Activated CD8-positive, alpha-beta memory T cell treated with anti-CD3 and anti-CD28 coated beads, Interleukin-2, amount 50 U/mL, for 48 hours (primary cell): ENCODE data around the gene PRICKLE4.
"Not testable (repeated sequence)": the region's sequence is repeated elsewhere in the genome, so short reads cannot be mapped to it uniquely, and the experiment has no call there.

ENCODE experiments used
- DNase-seq: peaks from one replicate; pipeline ENCODE4 v3.0.0-alpha.2; 2020

PRICKLE4 gene

DNA sequence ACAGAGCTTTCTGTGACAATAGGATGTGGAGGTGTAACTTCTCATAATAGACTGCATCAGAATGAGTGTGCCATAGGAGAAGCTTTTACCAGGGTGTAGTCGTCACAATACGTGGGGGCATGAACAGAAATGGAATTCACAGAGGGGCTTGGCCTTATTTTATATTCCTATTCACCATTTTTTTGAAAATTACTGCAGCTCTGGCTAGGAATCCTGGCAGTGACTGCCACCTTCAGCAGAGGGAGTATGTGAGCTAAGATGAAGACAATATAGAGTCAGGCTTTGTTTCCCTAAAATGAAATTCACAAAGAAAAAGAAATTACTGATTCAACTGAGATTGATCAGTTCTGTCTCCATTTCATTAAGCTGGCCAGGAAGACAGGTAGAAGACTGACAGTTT, 20.8 kb downstream of the PRICKLE4 start:
- DNase-seq, result no peak

DNA sequence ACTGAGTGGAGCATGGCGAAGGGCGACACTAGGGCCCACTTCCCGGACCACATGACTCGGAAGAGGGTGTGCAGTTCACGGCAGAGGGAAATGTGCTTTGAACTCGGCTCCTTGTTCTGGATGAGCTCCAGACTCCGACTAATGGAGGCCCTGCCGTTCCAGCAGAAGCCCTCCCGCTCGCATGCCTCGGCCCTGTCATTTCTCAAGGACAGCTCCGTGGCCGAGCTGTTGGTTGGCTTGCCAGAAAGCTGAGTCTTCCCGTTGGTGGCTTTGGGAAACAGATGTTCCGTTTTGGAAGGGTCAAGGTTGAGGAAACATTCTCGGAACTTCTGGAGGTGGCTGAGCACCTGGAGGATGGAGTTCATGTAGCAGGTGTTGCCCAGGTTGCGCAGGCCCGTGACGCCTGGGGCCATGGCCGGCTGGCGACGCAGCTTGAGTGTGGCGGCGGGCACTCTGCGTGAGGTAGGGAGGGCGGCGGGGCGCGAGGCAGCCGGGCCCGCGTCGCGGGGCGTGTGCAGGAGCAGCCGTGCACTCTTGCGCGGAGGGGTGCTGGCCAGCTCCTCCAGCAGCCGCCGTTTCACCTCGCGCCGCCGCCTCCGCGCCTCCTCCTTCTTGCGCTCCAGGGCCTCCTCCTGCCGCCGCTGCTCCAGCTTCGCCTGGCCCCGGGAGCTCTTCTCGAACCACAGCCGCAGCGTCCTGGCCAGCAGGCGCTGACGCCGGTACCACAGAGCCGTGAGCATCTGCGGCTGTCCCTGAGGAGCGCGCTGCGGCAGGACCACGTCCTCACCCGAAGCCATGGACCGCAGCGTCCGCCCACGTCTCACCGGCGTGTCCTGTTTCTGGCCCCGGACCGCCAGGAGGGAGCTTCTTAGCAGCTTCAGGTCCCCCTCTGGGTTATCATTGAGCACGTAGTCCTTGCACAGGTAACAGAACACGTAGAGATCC, 25.5 kb downstream of the PRICKLE4 start:
- no peak for DNase-seq

DNA sequence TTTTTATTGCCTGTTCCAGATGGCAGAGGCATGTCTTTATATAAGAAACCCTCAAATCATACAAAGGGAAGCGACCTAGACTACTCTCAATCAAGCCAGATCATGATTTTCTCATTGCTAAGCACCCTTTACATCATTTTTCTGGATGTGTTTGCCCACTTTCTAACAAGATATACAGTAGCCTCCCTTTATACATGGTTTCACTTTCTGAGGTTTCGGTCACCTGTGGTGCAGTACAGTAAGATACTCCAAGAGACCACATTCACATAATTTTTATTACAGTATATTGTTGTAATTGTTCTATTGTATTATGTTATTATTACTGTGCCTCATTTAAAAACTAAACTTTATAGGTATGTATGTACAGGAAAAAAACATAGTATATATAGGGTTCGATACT, 30.5 kb downstream of the PRICKLE4 start:
- no peak for DNase-seq

DNA sequence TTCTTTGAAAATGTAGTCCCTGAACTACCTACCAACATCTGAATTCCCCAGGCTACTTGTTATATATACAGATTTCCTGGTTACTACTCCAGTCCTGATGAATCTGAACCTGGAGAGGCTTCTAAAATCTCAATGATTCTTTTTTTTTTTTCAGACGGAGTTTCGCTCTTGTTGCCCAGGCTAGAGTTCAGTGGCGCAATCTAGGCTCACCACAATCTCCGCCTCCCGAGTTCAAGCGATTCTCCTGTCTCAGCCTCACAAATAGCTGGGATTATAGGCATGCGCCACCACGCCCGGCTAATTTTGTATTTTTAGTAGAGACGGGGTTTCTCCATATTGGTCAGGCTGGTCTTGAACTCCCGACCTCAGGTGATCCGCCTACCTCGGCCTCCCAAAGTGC, 31.4 kb downstream of the PRICKLE4 start:
- not testable (repeated sequence) for DNase-seq

DNA sequence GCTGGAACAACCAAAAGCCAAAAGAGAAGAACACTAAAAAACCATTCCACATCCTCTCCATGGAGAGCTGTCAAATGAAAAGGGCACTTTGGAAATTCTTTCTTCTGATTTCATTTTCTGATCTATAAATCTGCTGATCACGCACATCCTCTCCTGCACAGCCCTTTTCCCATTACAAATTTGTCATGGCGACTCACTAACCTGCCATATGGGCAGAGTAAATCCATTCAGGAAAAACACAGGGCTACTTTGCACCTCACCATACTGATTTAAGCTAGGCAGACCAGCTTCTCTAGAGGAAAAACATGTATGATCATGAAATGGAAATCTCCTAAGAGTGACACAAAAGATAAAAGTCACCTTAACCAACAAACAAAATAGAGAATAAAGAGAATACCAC, 32.9 kb downstream of the PRICKLE4 start:
- no peak for DNase-seq

DNA sequence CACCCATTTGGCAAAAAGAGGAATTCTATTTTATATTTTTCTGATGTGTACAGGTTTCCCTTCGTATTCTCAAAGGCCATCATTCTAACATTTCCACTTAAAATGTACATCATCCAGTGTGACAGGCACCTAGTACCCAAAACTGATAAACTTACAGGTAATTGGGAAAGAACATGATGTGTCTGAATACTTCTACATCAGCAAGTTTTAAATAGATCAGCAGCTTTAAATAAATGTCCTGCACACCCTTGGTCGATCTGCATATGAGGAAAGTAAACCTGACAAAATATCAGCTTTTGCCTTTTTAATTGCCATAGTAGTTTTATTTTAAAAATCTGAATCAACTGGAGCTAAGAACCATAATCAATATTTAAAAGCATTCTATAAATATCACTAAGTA, 33.4 kb downstream of the PRICKLE4 start:
- no peak for DNase-seq

DNA sequence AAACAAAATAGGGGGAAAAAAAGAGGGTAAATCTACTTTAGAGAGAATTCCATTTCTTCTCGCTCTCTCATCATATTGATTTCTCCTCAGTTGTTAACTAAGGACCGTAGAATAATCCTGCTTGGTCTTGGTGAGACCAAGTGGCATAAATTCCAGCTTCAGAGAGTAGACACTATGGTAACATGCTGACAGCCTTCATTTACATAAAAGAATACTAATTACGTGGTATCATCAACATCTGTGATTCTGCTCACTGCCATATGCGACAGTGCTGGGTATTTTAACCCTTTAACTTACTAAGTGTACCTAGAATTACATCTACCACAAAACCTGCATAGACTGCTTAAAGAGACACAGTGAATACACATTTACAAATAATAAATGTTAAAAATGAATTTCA, 34.0 kb downstream of the PRICKLE4 start:
- no peak for DNase-seq

DNA sequence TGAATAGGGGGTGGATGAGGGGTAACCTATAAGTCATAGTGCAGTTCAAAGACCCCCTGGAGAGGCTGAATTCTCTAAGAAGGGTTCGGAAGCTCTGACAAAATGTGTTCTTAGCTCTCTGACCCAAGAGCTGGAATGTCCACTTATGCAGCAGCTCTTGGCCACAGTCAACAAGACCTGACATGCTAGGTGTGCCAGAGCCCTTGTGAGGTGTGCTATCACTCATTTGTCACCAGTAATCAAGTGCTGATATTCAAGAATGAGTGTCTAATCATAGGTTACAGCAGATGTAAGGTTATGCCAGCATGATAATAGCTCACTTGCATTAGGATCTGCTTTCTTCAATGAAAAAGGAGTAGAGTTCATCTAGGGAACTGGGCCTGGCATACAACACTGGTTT, 35.0 kb downstream of the PRICKLE4 start:
- DNase-seq, result no peak

DNA sequence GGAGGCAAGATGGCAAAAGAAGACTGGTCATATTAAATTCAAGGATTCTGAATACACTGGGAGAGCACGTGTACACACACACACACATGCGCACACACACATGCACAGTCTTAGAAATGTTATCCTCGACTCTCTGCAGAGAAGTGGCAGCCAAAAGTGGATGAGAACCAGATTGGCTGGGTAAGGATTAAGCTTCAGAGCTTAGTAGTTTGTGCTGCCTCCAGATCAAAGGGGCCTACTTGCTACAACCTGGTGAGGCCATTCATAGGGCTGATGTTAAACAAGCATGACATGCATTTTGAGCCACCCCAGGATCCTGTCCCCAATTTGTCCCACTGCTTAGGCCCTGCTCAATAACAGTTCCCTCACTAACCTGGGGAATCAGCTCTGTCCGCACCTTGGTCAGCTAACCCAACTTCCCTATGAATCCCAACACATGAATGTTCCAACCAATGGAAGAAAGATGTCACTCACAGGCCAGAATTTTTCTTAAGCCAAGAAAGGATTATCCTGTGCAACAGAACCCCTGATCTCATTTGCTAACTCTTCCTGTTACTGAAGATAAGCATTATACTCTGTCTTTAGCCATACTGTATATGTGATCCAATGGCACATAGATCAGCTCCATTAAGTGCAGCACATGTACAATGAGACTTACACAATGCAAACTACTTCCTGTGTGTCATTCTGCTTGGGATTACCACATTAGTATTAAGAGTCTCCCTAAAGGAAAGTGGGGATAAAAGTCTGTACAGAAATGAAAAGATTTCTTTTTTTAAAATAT, 37.9 kb downstream of the PRICKLE4 start:
- no peak for DNase-seq

DNA sequence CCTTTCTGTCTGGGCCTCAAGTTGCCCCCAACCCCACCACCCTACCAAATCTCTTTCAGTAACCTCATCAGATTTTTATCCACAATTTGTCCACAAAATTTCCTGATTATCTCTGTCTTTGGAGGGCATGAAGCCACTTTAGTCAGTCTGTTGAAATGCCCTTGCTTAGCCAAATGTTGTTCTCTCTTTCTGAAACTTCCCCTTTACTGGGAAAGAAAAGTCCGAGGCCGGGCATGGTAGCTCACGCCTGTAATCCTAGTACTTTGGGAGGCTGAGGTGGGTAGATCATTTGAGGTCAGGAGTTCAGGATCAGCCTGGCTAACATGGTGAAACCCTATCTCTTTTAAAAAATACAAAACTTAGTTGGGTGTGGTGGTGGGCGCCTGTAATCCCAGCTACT, 40.7 kb downstream of the PRICKLE4 start:
- DNase-seq, result no peak

DNA sequence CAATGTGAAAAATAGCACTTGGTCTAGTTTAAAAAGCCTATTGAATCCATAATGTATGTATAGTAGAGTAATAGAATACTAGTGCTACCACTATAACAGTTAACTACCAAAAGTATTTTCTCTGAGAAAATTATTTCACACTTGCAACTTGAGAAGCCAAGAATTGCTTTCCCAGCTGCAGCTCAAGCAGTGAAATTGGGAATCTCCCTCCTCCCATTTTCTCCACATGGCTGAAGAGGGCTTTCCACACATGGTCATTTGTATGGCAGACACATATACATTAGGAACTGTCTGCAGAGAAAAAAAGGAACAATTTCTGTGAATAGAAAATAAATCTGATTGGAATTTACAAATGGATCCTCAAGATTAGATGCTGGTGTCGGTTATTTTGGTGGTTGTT, 41.4 kb downstream of the PRICKLE4 start:
- no peak for DNase-seq

DNA sequence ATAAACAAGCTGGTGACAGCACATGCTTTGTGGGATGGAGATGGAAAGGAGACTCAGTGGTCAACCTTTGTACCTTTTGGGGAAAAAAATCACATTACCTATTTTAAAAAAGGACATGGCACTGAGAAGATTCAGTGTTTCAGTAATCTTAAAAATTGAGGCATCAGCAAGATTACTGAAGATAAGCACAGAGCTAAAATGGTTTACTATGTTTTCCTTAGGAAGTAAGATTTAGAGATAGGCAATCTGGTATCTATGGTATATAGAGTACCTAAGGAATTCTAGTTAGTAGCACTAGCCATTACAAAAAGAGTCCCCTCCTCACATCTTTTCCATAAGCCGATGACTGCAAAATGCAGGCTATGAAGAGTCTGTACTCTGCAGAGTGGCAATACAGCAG, 42.6 kb downstream of the PRICKLE4 start:
- DNase-seq, result no peak

DNA sequence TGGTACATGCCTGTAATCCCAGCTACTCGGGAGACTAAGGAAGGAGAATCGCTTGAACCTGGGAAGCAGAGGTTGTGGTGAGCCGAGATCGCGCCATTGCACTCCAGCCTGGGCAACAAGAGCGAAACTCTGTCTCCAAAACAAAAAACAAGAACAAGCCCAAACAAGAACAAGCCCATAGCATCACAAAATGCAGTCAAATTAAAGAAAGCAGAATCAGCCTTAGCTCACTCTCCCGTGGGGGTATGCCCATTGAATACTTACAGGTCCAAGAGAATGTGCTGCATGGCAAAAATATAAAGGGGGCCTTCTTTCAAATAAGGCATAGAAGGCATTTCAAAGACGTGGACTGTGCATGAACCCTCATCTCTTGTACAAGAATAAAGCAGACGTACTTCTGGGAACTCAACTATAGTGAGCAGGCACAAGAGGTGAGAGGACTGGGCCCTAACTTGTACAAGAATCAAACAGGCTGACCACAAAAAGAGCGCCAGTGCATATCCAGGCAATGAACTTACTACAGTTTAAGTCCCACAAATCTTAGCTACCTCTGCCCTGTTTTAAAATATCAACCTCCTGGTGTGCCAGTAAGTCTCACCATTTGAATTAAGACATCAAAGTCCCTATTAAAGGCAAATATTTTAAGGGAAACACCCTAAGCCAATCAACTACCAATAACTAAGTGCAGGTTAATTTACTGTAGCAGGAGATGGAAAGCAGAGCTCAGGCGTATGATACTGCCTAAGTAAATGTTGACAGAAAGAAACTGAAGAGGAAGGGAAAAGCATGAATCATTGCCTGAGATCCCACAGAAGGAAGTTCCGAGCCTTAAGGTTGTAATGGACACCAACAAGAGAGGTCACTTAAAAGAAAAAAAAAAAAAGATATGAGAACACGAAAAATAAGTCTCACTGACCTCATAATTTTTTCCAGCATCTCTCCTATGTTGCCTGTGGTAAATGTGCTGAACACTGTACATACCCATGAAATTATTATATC, 44.3 kb downstream of the PRICKLE4 start:
- no peak for DNase-seq

DNA sequence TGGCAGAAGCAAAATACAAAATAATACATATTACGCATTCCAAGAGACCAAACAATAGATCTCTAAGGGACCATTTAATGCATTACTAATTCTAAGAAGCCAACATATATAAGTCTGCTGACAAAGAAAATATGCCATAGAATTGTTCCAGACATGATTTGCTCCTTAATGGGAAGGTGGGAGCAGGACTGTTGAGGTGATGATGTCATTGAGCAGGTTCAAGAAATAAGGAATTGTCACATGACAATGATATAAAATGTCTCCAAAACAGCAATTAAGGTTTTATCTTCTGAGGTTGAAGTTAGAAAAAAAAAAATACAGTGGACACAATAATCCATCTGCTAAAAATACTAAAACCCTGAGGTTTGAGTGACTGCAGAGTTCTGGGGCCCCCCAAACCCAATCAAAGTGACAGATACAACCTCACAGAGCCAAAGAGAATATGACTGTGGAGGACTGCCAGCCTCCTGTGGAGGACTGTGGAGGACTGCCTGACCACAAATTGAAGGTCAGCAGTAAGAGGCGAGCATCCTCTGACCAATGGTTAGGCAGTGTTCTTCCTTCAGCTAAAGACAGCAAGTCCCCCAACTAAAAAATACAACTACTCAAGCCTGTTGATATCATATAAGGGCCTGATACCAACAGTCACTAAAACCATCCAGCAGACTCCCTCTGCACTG, 45.9 kb downstream of the PRICKLE4 start:
- DNase-seq, result no peak

DNA sequence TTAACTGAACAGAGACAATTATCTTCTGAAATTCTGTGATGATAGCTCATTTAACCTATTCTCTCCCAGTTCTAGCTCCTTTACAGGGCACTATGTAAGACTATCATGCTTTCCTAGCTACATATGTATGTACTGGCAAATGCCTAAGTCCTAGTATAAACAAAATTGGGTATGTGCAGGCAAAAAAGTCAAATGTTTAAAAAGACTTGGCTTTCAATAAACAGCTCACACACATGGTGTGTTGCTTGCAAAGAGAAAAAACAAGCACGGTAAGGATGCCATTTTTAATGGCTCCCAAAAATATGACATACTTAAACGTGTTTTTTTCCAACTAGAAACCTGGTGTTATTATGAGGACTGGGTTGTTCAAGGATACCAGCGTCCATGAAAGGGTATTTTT, 51.7 kb downstream of the PRICKLE4 start:
- DNase-seq, result no peak

DNA sequence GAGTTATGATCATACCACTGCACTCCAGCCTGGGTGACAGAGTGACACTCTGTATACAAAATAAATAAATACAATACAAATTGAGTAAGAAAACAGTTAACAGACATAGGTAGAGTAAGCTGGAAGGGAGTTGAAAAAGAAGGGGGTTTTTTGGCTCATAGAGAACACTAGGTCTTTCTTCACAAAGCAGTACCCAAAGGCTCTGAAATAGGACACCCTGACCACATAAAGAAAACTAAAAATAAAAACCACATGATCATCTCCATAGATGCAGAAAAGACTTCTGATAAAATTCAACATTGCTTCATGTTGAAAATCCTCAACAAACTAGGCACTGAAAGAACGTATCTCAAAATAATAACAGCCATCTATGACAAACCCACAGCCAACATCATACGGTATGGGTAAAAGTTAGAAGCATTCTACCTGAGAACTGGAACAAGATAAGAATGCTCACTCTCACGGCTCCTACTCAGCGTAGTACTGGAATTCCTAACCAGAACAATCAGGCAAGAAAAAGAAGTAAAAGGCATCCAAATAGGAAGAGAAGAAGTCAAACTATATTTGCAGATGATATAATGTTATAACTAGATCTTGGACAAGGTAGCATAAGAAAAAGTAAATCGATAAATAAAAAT, 55.6 kb downstream of the PRICKLE4 start:
- DNase-seq, result no peak

DNA sequence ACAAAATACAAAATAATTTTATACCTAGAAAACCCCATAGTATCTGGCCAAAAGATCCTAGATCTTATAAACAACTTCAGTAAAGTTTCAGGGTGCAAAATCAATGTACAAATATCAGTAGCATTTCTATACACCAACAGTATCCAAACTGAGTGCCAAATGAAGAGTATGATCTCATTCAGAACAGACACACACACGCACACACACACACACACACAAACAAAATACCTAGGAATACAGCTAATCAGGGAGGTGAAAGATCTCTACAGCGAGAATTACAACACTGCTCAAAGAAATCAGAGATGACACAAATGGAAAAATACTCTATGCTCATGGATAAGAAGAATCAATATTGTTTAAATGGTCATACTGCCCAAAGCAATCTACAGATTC, 56.1 kb downstream of the PRICKLE4 start:
- DNase-seq, result no peak
